ENCODE results near the gene TRPM4.
"Not testable (repeated sequence)": the region's sequence is repeated elsewhere in the genome, so short reads cannot be mapped to it uniquely, and the experiment has no call there.

TRPM4 gene

GRCh38 chr19:49127225-49127624 is 30.4 kb upstream of the TRPM4 start:
- not testable (repeated sequence) for DNase-seq (ENCODE audit: low read depth)

GRCh38 chr19:49127674-49128544 is 29.7 kb upstream of the TRPM4 start:
- peak; percentile 92 for DNase-seq (ENCODE audit: low read depth)

GRCh38 chr19:49128545-49129237 is 28.9 kb upstream of the TRPM4 start:
- no peak for DNase-seq (ENCODE audit: low read depth)

DNA sequence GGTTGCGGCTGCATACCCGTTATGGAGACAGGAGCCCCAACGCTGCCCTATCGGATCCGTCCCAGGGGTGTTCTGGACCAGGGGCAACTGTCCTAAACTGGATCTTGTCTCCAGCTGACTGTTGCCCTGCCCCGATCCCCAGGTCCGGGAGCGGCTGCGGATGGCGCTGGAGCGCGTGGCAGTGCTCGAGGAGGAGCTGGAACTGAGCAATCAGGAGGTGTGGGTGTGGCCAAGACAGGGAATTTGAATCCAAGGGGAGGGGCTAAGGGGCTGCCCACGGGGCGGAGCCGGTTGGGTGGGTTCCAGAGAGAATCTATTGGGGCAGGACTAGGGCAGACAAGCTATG is 28.4 kb upstream of the TRPM4 start:
- no peak for DNase-seq (ENCODE audit: low read depth)

- DNase-seq (ENCODE audit: low read depth): no peak
Observed at GRCh38 chr19:49130325-49130724, 27.3 kb upstream of the TRPM4 start.

GRCh38 chr19:49132974-49133609 is 24.5 kb upstream of the TRPM4 start:
- no peak for DNase-seq (ENCODE audit: low read depth)

DNA sequence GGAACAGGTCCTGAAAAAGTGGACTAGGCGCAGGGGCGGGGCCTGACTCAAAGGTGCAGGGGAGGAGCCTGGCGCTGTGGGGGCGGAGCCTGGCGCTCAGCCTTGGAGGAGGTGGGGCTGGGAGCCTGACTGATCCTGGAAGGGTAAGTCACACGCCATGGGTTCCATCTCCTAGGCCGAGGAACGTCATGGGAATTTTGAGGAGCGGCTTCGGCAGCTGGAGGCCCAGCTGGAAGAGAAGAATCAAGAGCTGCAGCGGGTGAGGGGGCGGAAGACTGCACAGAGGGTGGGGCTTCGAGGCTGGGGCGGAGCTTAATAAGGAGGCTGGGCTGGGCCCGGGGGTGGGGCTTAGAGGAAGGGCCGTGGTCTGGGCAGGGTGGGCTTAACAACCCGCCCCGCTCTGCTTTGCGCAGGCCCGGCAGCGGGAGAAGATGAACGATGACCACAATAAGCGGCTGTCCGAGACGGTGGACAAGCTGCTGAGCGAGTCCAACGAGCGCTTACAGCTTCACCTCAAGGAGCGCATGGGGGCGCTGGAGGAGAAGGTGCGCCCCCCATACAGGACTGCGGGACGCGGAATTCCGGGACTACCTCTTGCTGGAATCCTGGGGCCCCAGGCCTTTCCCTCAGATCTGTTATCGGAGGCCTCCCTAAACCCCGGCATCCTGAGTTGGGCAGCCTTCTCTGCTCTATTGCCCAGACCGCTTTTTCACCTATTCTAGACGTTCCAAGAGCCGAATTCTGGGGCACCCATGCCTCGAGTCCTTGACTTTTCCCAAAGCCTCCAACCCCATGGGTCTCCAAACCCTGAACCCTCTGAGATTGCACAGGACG is 23.8 kb upstream of the TRPM4 start:
- peak; percentile 45 for DNase-seq (ENCODE audit: low read depth)

DNA sequence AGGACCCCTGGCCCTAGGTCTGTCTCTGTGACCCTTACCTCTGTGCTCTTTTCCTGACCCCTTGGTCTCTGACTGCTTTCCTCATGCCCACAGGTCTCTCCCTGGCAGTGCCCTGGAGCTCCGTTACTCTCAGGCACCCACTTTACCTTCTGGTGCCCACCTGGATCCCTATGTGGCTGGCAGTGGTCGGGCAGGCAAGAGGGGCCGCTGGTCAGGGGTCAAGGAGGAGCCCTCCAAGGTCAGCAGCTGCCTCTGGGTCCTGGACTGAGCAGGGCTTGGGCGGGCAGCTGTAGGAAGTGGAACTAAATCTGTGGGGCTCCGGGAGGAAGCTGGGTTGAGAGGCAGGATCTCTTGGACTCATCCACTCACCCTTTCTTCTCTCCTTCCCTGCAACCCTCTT is 21.9 kb upstream of the TRPM4 start:
- DNase-seq (ENCODE audit: low read depth): no peak

DNA sequence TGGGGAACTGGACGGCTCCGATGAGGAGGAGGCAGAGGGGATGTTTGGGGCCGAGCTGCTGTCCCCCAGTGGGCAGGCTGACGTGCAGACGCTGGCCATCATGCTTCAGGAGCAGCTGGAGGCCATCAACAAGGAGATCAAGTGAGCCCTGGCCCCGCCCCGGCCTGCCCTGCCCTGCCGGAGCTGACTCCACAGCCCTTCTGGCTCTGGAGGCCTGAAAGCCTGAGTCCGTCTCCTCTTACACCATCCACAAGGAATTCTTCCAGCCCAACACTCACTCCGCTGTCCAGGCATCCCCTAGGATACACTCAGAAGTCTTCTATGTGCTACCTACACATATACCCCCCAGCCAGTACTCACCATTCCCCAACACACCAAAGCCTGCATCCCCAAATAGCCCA is 20.8 kb upstream of the TRPM4 start:
- DNase-seq (ENCODE audit: low read depth): peak; percentile 63

DNA sequence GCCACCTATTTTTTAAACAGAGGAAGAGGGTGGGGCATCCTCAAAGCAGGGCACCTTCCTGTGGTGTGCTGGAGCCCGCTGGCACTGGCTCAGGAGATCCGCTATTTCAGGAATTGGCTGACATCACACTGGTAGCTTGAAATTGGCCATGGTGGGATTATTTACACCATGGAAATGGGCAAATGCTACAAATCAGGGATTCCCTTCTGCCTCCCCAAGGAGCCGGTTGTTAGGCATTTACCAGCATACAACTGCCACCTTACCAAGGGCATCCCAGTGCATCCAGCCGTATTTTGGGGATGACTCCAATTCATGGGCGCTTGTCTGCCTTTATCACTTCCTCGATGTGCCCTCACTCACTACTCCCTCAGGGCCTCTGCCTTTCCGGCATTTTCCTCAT is 16.6 kb upstream of the TRPM4 start:
- no peak for DNase-seq (ENCODE audit: low read depth)

GRCh38 chr19:49141352-49141751 is 16.2 kb upstream of the TRPM4 start:
- DNase-seq (ENCODE audit: low read depth): no peak

DNA sequence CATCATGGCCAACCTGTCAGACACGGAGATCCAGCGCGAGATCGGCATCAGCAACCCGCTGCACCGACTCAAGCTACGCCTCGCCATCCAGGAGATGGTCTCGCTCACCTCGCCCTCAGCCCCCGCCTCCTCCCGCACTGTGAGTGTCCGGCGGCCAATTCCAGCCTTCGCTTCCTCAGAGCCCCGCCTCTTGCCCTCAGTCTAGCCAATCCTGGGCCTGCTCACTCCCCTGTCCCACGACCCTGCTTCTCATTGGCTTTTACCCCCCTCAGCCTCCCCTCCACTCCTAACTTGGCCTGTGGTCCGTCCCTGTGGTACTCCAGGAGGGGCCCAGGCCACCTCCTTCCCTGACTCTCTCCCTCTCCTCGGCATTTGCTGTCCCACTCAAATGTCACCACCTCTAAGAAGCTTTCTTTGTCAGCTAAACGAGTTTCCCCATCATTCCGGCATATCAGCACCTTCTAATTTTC is 14.7 kb upstream of the TRPM4 start:
- DNase-seq (ENCODE audit: low read depth): peak; percentile 88

DNA sequence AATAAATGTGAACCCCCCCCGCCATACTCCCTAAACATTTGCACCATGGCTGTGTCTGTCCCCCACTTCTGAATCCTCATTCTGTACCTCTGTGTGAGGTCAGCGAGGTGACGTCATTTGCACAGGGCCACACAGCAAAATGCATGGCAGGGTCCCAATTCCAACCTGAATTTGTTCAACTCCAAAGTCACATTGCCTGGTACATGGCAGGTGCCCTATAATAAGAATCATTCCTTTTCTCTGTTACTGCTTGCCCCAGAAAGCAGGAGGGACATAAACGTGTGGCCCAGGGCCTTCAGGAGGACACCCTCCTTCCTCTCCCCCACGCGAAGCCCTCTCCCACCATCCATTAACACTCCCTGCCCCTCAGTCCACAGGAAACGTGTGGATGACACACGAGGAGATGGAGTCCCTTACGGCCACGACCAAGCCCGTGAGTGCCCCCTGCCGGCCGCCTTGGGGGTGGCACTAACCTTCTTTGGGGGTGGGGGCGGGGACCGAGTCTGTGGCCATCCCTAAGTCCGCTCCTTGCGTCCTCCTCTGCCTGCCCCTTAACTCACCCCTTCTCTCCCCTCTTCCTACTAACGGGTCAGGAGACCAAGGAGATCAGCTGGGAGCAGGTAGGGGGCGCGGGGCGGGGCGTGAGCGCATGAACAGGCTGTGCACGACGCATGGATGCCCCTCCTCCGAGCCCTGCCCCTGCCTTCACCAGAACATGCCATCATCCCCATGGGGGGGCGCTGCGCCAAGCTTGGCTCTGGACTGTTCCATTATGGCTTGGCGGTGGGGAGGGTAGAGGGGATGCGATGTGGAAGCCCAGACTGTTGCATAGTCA is 11.8 kb upstream of the TRPM4 start:
- peak; percentile 73 for DNase-seq (ENCODE audit: low read depth)

DNA sequence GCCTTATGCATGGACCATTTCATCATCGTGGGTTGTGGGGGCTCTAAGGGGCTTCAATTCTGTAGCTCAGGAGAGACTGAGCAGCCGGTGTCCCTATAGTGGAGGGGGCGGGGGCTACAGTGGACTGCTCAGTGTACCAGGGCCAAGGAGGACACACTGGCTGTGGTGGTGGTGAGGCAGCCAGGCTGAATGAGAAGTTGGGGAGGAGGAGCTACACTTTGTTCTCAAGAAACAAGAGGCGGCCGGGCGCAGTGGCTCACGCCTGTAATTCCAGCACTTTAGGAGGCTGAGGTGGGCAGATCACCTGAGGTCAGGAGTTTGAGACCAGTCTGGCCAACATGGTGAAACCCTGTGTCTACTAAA is 11.2 kb upstream of the TRPM4 start:
- peak; percentile 35 for DNase-seq (ENCODE audit: low read depth)

- DNase-seq (ENCODE audit: low read depth): no peak
Observed at GRCh38 chr19:49148044-49148682, 9.4 kb upstream of the TRPM4 start.

- peak; percentile 88 for DNase-seq (ENCODE audit: low read depth)
Observed at GRCh38 chr19:49148784-49149651, 8.6 kb upstream of the TRPM4 start.

DNA sequence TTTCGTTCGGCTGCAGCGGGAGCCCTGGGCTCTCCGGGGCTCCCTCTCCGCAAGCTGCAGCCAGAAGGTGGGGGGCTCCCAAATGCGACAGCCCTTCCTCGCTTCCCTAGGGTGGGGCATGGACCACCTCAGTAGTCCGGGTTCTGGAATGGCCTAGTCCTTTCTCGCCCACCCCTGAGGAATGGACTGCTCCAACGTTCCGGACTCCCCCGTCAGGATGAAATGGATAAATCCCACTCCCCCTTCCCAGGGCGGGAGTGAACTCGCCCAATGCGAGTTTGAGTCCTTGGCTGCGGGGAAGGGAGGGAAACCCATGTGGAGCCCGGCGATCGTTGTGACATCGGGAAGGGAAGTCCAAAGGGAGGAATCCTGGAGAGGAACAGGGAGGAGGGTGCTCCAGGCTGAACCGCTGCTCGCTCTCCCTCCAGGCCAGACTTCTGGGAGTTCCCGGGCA is 7.9 kb upstream of the TRPM4 start:
- peak; percentile 85 for DNase-seq (ENCODE audit: low read depth)

- DNase-seq (ENCODE audit: low read depth): peak; percentile 70
Observed at GRCh38 chr19:49150106-49150943, 7.3 kb upstream of the TRPM4 start.

- DNase-seq (ENCODE audit: low read depth): no peak
Observed at GRCh38 chr19:49150944-49151243, 6.7 kb upstream of the TRPM4 start.

Measured in amniotic epithelial cell (primary cell).